SHP77 treated with DMSO at 0.1 percent for 48 hours (cell line): ENCODE results near the gene LRRC7.

Experiments
- DNase-seq: peaks from one replicate; lab custom pipeline; 2025; lab: John Stamatoyannopoulos, UW

LRRC7 gene

GRCh38 chr1:69589799-69590198 is 22.1 kb downstream of the LRRC7 start:
- DNase-seq = no peak

GRCh38 chr1:69592341-69592740 is 24.6 kb downstream of the LRRC7 start:
- DNase-seq = no peak

- DNase-seq = no peak
Measured at GRCh38 chr1:69595486-69595885, 27.8 kb downstream of the LRRC7 start.

GRCh38 chr1:69611316-69611715 is 43.6 kb downstream of the LRRC7 start:
- DNase-seq = no peak

GRCh38 chr1:69613414-69613813 is 45.7 kb downstream of the LRRC7 start:
- no peak for DNase-seq

GRCh38 chr1:69638673-69639072 is 71.0 kb downstream of the LRRC7 start:
- no peak for DNase-seq

GRCh38 chr1:69639159-69639558 is 71.4 kb downstream of the LRRC7 start:
- no peak for DNase-seq

- DNase-seq = no peak
Measured at GRCh38 chr1:69643266-69643665, 75.5 kb downstream of the LRRC7 start.

GRCh38 chr1:69645477-69645876 is 77.8 kb downstream of the LRRC7 start:
- DNase-seq = no peak

- DNase-seq = no peak
Measured at GRCh38 chr1:69648486-69648885, 80.8 kb downstream of the LRRC7 start.

GRCh38 chr1:69649383-69649990 is 81.8 kb downstream of the LRRC7 start:
- no peak for DNase-seq

GRCh38 chr1:69650779-69651178 is 83.1 kb downstream of the LRRC7 start:
- DNase-seq = no peak

- no peak for DNase-seq
Measured at GRCh38 chr1:69651656-69652055, 83.9 kb downstream of the LRRC7 start.

- no peak for DNase-seq
Measured at GRCh38 chr1:69657971-69658370, 90.2 kb downstream of the LRRC7 start.

GRCh38 chr1:69661686-69662085 is 94.0 kb downstream of the LRRC7 start:
- DNase-seq = no peak

GRCh38 chr1:69662321-69662720 is 94.6 kb downstream of the LRRC7 start:
- no peak for DNase-seq

- no peak for DNase-seq
Measured at GRCh38 chr1:69671363-69672010, 103.8 kb downstream of the LRRC7 start.

GRCh38 chr1:69673321-69673720 is 105.6 kb downstream of the LRRC7 start:
- DNase-seq = no peak

GRCh38 chr1:69679965-69680364 is 112.2 kb downstream of the LRRC7 start:
- no peak for DNase-seq

- no peak for DNase-seq
Measured at GRCh38 chr1:69686367-69686984, 118.8 kb downstream of the LRRC7 start.

- DNase-seq = no peak
Measured at GRCh38 chr1:69688193-69688592, 120.5 kb downstream of the LRRC7 start.

- DNase-seq = no peak
Measured at GRCh38 chr1:69691179-69691578, 123.5 kb downstream of the LRRC7 start.

- DNase-seq = no peak
Measured at GRCh38 chr1:69693921-69694675, 126.4 kb downstream of the LRRC7 start.
